CD4-positive, alpha-beta memory T cell (primary cell): ENCODE results near the gene MBNL1. TPM values are rescaled to one million over a fixed set of nuclear protein-coding genes. Genes with fewer than 3 reads are reported as not detected.

Experiments used
- CTCF ChIA-PET: fragments of 350-600 bp; sonication (Branson Sonifier 250); formaldehyde crosslinking; loops from one replicate; lab custom pipeline; 2021; ENCODE audit warnings: inconsistent platforms; ENCODE audit not compliant: partially characterized antibody; lab: Charles Lee
- POLR2A ChIA-PET: fragments of 350-600 bp; sonication (Branson Sonifier 250); formaldehyde crosslinking; loops from one replicate; lab custom pipeline; 2021; ENCODE audit not compliant: partially characterized antibody; lab: Charles Lee
- DNase-seq, 5 donors: peaks; one replicate each; pipeline versions ENCODE4 v3.0.0 to v3.0.0-alpha.2; 2020 to 2022; ENCODE audit warnings: mixed read lengths in 1 of 5
- H3K27ac ChIP-seq: one replicate; pipeline ENCODE4 v1.7.0; 2013; ENCODE audit warnings: low read depth, low read length
- H3K27me3 ChIP-seq: 2 replicates; pipeline ENCODE4 v1.7.0; 2013; ENCODE audit warnings: mild to moderate bottlenecking, low read length, moderate library complexity; ENCODE audit not compliant: insufficient read depth
- H3K36me3 ChIP-seq: 2 replicates; pipeline ENCODE4 v1.7.0; 2013; ENCODE audit warnings: mild to moderate bottlenecking, low read length, moderate library complexity; ENCODE audit not compliant: insufficient read depth
- H3K4me1 ChIP-seq: 2 replicates; pipeline ENCODE4 v1.7.0; 2013; ENCODE audit warnings: mild to moderate bottlenecking, low read length, moderate library complexity; ENCODE audit not compliant: insufficient read depth
- H3K4me3 ChIP-seq, 2 donors: one replicate each; pipeline ENCODE4 v1.7.0; 2013; ENCODE audit warnings: low read length in 2 of 2, mild to moderate bottlenecking in 1 of 2
- H3K9me3 ChIP-seq, 2 donors: one replicate each; pipeline ENCODE4 v1.7.0; 2013; ENCODE audit warnings: low read length in 2 of 2, control low read depth in 1 of 2; ENCODE audit not compliant: control insufficient read depth in 1 of 2
- H3K27ac Mint-ChIP-seq, 7 donors: one replicate each; pipeline ENCODE4 v1.8.0; 2020 to 2021; ENCODE audit warnings: mixed read lengths in 7 of 7, mild to moderate bottlenecking in 6 of 7, inconsistent platforms in 3 of 7, moderate library complexity in 3 of 7
- H3K27me3 Mint-ChIP-seq, 2 donors: one replicate each; pipeline ENCODE4 v1.8.0; 2020 to 2021; ENCODE audit warnings: mixed read lengths in 2 of 2
- H3K36me3 Mint-ChIP-seq, 2 donors: one replicate each; pipeline ENCODE4 v1.8.0; 2020 to 2021; ENCODE audit warnings: mixed read lengths in 2 of 2, inconsistent platforms in 1 of 2, mild to moderate bottlenecking in 1 of 2
- H3K4me1 Mint-ChIP-seq, 4 donors: one replicate each; pipeline ENCODE4 v1.8.0; 2020 to 2021; ENCODE audit warnings: mixed read lengths in 4 of 4, mild to moderate bottlenecking in 1 of 4
- H3K4me3 Mint-ChIP-seq, 8 donors: one replicate each; pipeline ENCODE4 v1.8.0; 2020 to 2021; ENCODE audit warnings: mixed read lengths in 8 of 8, mild to moderate bottlenecking in 7 of 8, moderate library complexity in 6 of 8, inconsistent platforms in 3 of 8
- H3K9me3 Mint-ChIP-seq, 8 donors: one replicate each; pipeline ENCODE4 v1.8.0; 2020 to 2021; ENCODE audit warnings: mixed read lengths in 8 of 8, mild to moderate bottlenecking in 5 of 8, inconsistent platforms in 3 of 8, moderate library complexity in 1 of 8
- intact Hi-C: fragments of 100-400 bp; cut with micrococcal nuclease; formaldehyde crosslinking; loops from one replicate; pipeline ENCODE4 v1.15.1; 2023
- polyA plus RNA-seq, 2 donors: library from polyadenylated mRNA; unstranded; fragments of 300-500 nt; fragmentation: Illumina TruSeq; gene quantifications; one replicate each; pipeline ENCODE4 v1.2.3, GENCODE V29; 2021
- total RNA-seq, 2 experiments: library from RNA; stranded (reverse); gene quantifications; one replicate each; pipeline ENCODE4 v1.2.3, GENCODE V29; 2021

MBNL1 gene
- total and polyA plus RNA-seq, 4 experiments from 2014 or later = 289 to 430 (median 361) TPM

DNA sequence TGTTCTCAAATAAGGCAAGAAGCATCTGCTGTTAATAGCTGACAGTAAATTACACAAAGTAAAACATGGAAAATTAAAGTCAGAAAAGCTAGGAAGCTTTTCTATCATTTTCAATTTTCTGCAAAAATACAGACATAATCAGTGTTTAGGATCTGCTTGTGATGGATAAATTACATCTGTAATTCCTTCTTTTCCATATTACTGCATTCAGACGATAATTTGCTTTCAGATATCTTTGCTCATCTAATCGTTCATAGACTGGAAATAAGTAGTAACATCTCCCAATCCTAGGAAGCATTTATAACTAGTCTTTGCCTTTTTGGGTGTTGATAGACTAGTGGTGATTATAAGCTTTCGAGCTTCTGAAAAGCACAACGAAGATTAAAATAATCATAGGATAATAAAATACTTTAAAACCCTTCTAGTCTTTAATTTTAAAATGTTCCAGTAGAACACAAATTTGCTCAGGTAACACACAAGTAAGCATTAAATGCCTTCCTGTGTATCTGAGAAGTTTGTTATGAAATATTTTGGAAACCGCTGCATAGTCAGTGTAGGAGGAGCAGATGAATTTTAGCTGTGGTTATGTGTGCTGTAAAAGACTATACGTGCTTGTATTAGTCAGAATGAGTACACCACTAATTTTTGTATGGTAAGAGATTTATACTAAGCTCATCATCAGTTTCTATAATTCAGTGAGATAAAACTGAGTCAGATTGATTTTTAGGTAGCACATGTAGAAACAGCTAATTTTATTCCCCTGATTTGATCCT lies 41.0 kb downstream of the MBNL1 start:
- DNase-seq = peak in 3 of 5 donors; percentile 35 to 50 (median 44)
- CTCF ChIA-PET = interaction anchor here (0.7 to 2.0 kb wide), 3 partner anchors 10 to 126 kb away, joined by 3 to 5 read pairs (median 4); no protein-coding TSS in a partner anchor
- peak overlapping the region; percentile 39 to 90 (median 67) for H3K27ac Mint-ChIP-seq
- H3K9me3 Mint-ChIP-seq = no peaks in the 10 kb centered on the region
- H3K27me3 ChIP-seq = no peaks in the 10 kb centered on the region
- peaks cover 88% of the 10 kb centered on the region for H3K4me1 ChIP-seq
- H3K4me3 Mint-ChIP-seq = peak overlapping the region; percentile 4 to 62 (median 44)
- H3K27ac ChIP-seq = peak overlapping the region; percentile 33
- H3K9me3 ChIP-seq = no peaks in the 10 kb centered on the region
- H3K36me3 ChIP-seq = peaks cover 7% of the 10 kb centered on the region
- POLR2A ChIA-PET = interaction anchor here (1.0 to 3.5 kb wide), 12 partner anchors 8 to 126 kb away, joined by 3 to 18 read pairs (median 6); partner anchors contain the start of gene MBNL1
- H3K4me1 Mint-ChIP-seq = peaks cover 59 to 83% (median 70%) of the 10 kb centered on the region in 4 donors
- no peaks in the 10 kb centered on the region for H3K27me3 Mint-ChIP-seq
- peaks cover 29 to 62% of the 10 kb centered on the region in 2 donors for H3K36me3 Mint-ChIP-seq
- intact Hi-C loops = loop anchor here (10.0 kb wide), 1 partner anchor 135 kb away; no protein-coding TSS in a partner anchor
- H3K4me3 ChIP-seq = no peak overlapping the region

DNA sequence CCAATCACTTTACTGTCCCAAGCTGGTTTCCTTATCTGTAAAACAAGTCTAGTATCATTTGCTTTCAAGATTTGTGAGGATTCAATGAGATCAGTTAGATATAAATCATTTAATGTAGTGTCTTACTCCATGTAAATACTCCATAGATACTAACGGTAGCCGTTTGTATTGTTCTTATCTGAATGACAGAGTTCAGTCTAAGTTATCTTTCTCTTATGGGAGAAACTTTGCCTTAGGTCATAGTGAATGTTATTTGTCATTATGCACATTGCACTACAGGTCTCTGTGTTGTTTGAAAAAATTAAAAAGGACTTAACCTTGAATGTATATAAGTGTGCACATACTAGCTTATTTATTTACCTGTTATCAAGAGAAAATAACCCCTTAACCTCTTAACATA lies 44.7 kb downstream of the MBNL1 start:
- Mint-ChIP-seq H3K27ac (peak overlapping the region in 6 of 7 donors; percentile 13 to 93 (median 50)), H3K27me3 (peaks cover 0 to 1% of the 10 kb centered on the region in 2 donors), H3K4me3 (peak overlapping the region in 4 of 8 donors; percentile 9 to 70 (median 58)), H3K36me3 (peaks cover 25 to 63% of the 10 kb centered on the region in 2 donors), H3K9me3 (no peaks in the 10 kb centered on the region), H3K4me1 (peaks cover 56 to 84% (median 66%) of the 10 kb centered on the region in 4 donors)
- H3K27ac ChIP-seq = no peak overlapping the region
- ChIA-PET POLR2A (interaction anchor here (0.6 to 1.6 kb wide), 3 partner anchors 11 to 95 kb away, joined by 3 to 4 read pairs (median 3); no protein-coding TSS in a partner anchor), CTCF (no interaction called here)
- no peak overlapping the region for H3K4me3 ChIP-seq
- peaks cover 88% of the 10 kb centered on the region for H3K4me1 ChIP-seq
- H3K27me3 ChIP-seq = no peaks in the 10 kb centered on the region
- H3K36me3 ChIP-seq = peaks cover 5% of the 10 kb centered on the region
- H3K9me3 ChIP-seq = no peaks in the 10 kb centered on the region
- DNase-seq = no peak
- intact Hi-C loops = no loop called here

DNA sequence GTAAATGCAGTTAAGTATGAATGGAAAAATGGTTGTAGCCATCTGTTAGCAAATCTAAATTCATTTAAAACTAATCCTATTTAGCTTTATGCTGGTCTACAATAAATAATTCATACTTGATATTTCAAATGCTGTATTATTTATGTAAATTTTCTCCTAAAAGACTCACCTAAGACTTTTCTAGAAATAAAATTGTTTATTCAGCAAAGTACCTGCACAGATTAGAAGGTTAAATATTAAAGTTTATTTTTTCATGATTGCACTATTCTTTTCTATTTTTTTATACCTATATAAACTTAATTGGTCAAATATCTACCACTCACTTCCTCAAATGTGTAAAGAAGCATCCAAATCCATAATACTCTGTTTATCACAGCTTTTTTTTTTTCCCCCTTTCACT lies 45.2 kb downstream of the MBNL1 start:
- peaks cover 5% of the 10 kb centered on the region for H3K36me3 ChIP-seq
- no peaks in the 10 kb centered on the region for H3K27me3 ChIP-seq
- no peaks in the 10 kb centered on the region for H3K9me3 ChIP-seq
- Mint-ChIP-seq H3K27me3 (peaks cover 0 to 1% of the 10 kb centered on the region in 2 donors), H3K27ac (peak overlapping the region; percentile 44 to 93 (median 81)), H3K9me3 (no peaks in the 10 kb centered on the region), H3K4me1 (peaks cover 55 to 84% (median 66%) of the 10 kb centered on the region in 4 donors), H3K4me3 (peak overlapping the region in 6 of 8 donors; percentile 43 to 85 (median 52)), H3K36me3 (peaks cover 27 to 63% of the 10 kb centered on the region in 2 donors)
- no peak overlapping the region for H3K4me3 ChIP-seq
- ChIA-PET POLR2A (interaction anchor here (0.8 to 1.7 kb wide), 4 partner anchors 11 to 95 kb away, joined by 3 to 8 read pairs (median 4); partner anchors contain the start of gene MBNL1), CTCF (no interaction called here)
- intact Hi-C loops = no loop called here
- H3K27ac ChIP-seq = no peak overlapping the region
- H3K4me1 ChIP-seq = peaks cover 88% of the 10 kb centered on the region
- no peak for DNase-seq

DNA sequence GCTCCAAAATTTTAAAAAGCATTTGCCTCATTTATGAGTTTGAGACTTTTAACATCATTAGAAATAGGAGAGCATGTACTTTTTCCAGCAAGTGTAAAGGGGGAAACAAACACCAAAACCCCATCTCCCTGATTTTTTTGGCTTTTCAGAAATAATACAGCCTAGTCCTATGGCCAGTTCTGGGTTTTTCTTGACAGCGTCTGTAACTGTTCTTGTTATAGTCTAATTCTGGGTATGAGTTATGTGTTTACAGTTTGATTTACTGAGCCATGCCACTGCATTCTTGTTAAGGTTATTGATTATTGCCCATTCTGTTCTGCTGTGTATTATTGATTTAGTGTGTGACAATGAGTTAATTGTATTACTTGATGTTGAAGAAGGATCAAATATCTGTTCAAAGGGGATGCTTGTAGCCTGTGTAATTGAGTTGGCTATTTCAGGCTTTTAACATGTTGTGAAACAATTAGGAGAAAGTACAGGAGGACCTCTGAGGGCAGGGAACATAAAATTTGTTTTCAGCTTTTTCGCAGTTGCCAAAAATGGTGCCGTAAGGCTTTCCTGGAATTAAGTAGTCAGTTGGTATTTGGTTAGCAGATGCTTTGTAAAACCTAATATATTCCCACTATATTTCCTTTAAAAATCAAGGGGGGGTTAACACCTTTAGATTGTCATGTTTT lies 46.1 kb downstream of the MBNL1 start:
- Histone ChIP-seq H3K36me3 (peaks cover 5% of the 10 kb centered on the region), H3K9me3 (no peaks in the 10 kb centered on the region), H3K27ac (no peak overlapping the region), H3K4me1 (peaks cover 88% of the 10 kb centered on the region), H3K4me3 (peak overlapping the region in 1 of 2 donors; percentile 18), H3K27me3 (no peaks in the 10 kb centered on the region)
- H3K27ac Mint-ChIP-seq = peak overlapping the region; percentile 1 to 93 (median 69)
- H3K9me3 Mint-ChIP-seq = peaks cover 0 to 2% (median 0%) of the 10 kb centered on the region in 8 donors
- intact Hi-C loops = loop anchor here (5.0 kb wide), 1 partner anchor 33 kb away; no protein-coding TSS in a partner anchor
- H3K4me3 Mint-ChIP-seq = peak overlapping the region in 6 of 8 donors; percentile 42 to 85 (median 61)
- H3K36me3 Mint-ChIP-seq = peaks cover 30 to 62% of the 10 kb centered on the region in 2 donors
- DNase-seq = no peak
- peaks cover 56 to 84% (median 66%) of the 10 kb centered on the region in 4 donors for H3K4me1 Mint-ChIP-seq
- peaks cover 0 to 1% of the 10 kb centered on the region in 2 donors for H3K27me3 Mint-ChIP-seq
- ChIA-PET POLR2A (interaction anchor here (0.6 to 1.7 kb wide), 10 partner anchors 10 to 73 kb away, joined by 3 to 10 read pairs (median 4); partner anchors contain the start of gene MBNL1), CTCF (interaction anchor here (0.8 to 1.1 kb wide), 4 partner anchors 13 to 157 kb away, joined by 3 to 4 read pairs (median 3); no protein-coding TSS in a partner anchor)

DNA sequence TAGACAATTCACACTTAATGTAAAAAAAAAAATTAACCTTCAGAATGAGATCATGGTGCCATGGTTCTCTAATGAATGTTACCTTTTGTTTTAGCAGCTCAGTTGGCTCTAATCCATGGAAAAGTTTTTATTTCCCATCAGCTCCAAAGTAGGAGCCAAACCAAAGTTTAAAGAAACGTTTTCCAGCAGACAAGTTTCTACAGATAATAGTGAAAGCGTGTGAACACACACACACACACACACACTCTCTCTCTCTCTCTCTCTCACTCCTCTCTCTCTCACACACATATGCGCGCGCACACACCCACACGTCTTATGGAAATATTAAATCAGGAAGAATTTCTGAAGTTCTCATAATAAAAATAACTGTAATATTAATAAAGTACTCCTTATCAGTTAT lies 46.9 kb downstream of the MBNL1 start:
- Histone ChIP-seq H3K27me3 (no peaks in the 10 kb centered on the region), H3K9me3 (no peaks in the 10 kb centered on the region), H3K27ac (peak overlapping the region; percentile 32), H3K36me3 (peaks cover 5% of the 10 kb centered on the region), H3K4me1 (peaks cover 90% of the 10 kb centered on the region), H3K4me3 (no peak overlapping the region)
- Mint-ChIP-seq H3K27me3 (peaks cover 0 to 1% of the 10 kb centered on the region in 2 donors), H3K4me3 (peak overlapping the region; percentile 57 to 85 (median 67)), H3K36me3 (peaks cover 29 to 64% of the 10 kb centered on the region in 2 donors), H3K27ac (peak overlapping the region; percentile 52 to 93 (median 86)), H3K4me1 (peaks cover 59 to 84% (median 70%) of the 10 kb centered on the region in 4 donors), H3K9me3 (peaks cover 0 to 2% (median 0%) of the 10 kb centered on the region in 8 donors)
- peak in 1 of 5 donors; percentile 41 for DNase-seq
- ChIA-PET POLR2A (interaction anchor here (0.6 to 1.7 kb wide), 10 partner anchors 9 to 73 kb away, joined by 3 to 10 read pairs (median 4); partner anchors contain the start of gene MBNL1), CTCF (interaction anchor here (0.8 to 1.1 kb wide), 4 partner anchors 12 to 156 kb away, joined by 3 to 4 read pairs (median 3); no protein-coding TSS in a partner anchor)
- intact Hi-C loops = loop anchor here (2.0 to 5.0 kb wide), 2 partner anchors 33 to 45 kb away; no protein-coding TSS in a partner anchor

DNA sequence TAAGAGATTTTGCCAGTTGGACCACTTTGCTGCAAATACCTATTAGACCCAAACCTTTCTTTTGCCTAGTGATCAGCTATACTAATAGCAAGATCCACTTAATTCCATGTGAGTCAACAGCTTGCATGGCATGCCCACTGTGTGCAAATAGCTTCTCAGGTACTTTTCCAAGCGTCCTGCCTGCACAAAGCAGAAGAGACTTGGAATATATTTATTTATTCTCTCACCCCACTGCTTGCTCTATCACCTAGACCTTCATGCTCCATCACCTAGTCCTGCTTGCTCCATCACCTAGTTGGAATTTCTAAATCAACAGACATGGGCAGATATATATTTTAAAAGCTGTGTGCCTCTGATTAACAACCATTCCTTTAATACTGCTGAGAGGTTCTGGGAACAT lies 47.6 kb downstream of the MBNL1 start:
- Mint-ChIP-seq H3K4me3 (peak overlapping the region in 6 of 8 donors; percentile 6 to 85 (median 68)), H3K4me1 (peaks cover 62 to 89% (median 76%) of the 10 kb centered on the region in 4 donors), H3K36me3 (peaks cover 27 to 68% of the 10 kb centered on the region in 2 donors), H3K27me3 (peaks cover 0 to 1% of the 10 kb centered on the region in 2 donors), H3K9me3 (peaks cover 0 to 2% (median 0%) of the 10 kb centered on the region in 8 donors), H3K27ac (peak overlapping the region; percentile 43 to 93 (median 86))
- Histone ChIP-seq H3K27ac (peak overlapping the region; percentile 32), H3K4me1 (peaks cover 93% of the 10 kb centered on the region), H3K27me3 (no peaks in the 10 kb centered on the region), H3K36me3 (peaks cover 5% of the 10 kb centered on the region), H3K4me3 (no peak overlapping the region), H3K9me3 (no peaks in the 10 kb centered on the region)
- CTCF ChIA-PET = no interaction called here
- POLR2A ChIA-PET = interaction anchor here (0.7 to 3.3 kb wide), 6 partner anchors 8 to 73 kb away, joined by 4 to 18 read pairs (median 4); partner anchors contain the start of gene MBNL1
- DNase-seq = no peak
- intact Hi-C loops = loop anchor here (2.0 to 5.0 kb wide), 2 partner anchors 34 to 46 kb away; no protein-coding TSS in a partner anchor
